Right lobe of liver (tissue), 4 donors: ENCODE data around the gene ITPR1.

Source experiments
- POLR2A ChIP-seq: fragments of 450-650 bp; IDR thresholded peaks from one replicate; pipeline ENCODE4 v1.6.1; 2017; ENCODE audit warnings: antibody characterized with exemption, mild to moderate bottlenecking
- TF ChIP-seq, protein P1 (sequence below), 4 donors: fragments of 200-600 bp in 3 of 4; fragments of 450-650 bp in 1 of 4; IDR thresholded peaks; one replicate each; pipeline versions ENCODE4 v1.5.1 to v1.8.0; 2016 to 2022; ENCODE audit warnings: antibody characterized with exemption in 4 of 4, mild to moderate bottlenecking in 2 of 4
- donor health status: DM: no; HTN: no; CAD: no.
- donor health status: DM: no; HTN: no; CAD: no.
- donor health status: DM: no; HTN: yes; CAD: no.

- TF ChIP-seq, protein P1, sequence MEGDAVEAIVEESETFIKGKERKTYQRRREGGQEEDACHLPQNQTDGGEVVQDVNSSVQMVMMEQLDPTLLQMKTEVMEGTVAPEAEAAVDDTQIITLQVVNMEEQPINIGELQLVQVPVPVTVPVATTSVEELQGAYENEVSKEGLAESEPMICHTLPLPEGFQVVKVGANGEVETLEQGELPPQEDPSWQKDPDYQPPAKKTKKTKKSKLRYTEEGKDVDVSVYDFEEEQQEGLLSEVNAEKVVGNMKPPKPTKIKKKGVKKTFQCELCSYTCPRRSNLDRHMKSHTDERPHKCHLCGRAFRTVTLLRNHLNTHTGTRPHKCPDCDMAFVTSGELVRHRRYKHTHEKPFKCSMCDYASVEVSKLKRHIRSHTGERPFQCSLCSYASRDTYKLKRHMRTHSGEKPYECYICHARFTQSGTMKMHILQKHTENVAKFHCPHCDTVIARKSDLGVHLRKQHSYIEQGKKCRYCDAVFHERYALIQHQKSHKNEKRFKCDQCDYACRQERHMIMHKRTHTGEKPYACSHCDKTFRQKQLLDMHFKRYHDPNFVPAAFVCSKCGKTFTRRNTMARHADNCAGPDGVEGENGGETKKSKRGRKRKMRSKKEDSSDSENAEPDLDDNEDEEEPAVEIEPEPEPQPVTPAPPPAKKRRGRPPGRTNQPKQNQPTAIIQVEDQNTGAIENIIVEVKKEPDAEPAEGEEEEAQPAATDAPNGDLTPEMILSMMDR (IDR thresholded peaks at IDR 0.05): no peak
- TF ChIP-seq POLR2A: no peak
Observed at GRCh38 chr3:4809922-4810321, 316.8 kb downstream of the ITPR1 start.
